GM12875 (cell line): ENCODE results near the gene CHRNA5.

Experiments used
- H3K4me3 ChIP-seq: one replicate; pipeline ENCODE4 v1.5.1; 2011; ENCODE audit warnings: low read depth, low read length, control low read depth
- TF ChIP-seq, protein P1 (sequence below): IDR thresholded peaks from 2 replicates; pipeline ENCODE4 v1.5.1; 2011; ENCODE audit warnings: low read depth, mild to moderate bottlenecking, control low read depth, inconsistent platforms, low read length, moderate library complexity, borderline replicate concordance; ENCODE audit not compliant: insufficient read depth

Gene CHRNA5

GRCh38 chr15:78620021-78620526 lies 54.8 kb downstream of the CHRNA5 start:
- H3K4me3 ChIP-seq, result no peak overlapping the region
- TF ChIP-seq, protein P1, sequence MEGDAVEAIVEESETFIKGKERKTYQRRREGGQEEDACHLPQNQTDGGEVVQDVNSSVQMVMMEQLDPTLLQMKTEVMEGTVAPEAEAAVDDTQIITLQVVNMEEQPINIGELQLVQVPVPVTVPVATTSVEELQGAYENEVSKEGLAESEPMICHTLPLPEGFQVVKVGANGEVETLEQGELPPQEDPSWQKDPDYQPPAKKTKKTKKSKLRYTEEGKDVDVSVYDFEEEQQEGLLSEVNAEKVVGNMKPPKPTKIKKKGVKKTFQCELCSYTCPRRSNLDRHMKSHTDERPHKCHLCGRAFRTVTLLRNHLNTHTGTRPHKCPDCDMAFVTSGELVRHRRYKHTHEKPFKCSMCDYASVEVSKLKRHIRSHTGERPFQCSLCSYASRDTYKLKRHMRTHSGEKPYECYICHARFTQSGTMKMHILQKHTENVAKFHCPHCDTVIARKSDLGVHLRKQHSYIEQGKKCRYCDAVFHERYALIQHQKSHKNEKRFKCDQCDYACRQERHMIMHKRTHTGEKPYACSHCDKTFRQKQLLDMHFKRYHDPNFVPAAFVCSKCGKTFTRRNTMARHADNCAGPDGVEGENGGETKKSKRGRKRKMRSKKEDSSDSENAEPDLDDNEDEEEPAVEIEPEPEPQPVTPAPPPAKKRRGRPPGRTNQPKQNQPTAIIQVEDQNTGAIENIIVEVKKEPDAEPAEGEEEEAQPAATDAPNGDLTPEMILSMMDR, result no peak

DNA sequence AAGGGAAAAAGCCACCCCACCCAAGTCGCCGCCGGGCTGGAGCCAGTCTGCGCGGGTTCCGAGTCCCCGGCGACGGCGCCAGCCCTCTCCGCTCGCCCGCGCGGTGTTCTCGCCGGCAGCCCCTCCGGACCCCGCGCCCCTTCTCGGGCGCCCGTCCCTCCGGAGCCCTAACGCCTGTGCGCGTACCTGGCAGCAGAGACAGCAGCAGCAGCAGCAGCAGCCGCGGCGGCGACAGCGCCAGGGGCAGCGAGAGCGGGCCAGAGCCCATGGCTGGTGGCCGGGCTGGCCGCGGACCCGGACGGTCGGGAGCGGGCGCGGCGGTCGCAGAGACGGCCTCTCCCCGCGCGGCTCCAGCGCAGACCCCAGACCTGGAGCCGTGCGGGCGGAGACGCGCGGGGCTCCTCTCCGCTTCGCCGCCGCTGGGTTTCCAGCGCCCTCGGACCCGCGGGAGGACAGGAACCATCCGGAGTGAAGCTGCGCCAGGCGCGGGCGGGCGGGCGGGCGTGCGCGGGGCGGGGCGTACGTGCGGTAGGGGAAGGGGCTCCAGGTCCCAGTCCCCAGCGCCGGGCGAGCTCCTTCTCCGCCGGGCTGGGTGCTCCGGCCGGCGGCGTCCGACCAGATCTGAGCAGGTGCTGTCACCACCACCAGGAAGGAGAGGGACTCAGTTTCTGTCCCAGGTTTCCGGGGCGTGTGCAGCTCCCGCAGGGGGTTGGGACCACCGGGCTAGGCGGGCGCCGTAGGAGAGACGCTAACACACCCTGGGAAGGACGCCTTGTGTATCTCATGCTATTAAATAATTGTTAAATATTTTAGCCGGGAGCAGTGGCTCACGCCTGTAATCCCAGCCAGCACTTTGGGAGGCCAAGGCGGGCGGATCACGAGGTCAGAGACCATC lies 55.5 kb downstream of the CHRNA5 start, which contains the start of gene CHRNA3:
TSS of gene CHRNA3 (minus strand) at position 470 of the 895 bp plus-strand sequence. CDS start at position 268, 202 bp downstream.
- TF ChIP-seq, protein P1, result no peak
- no peak within 1 kb of the TSS for H3K4me3 ChIP-seq

- H3K4me3 ChIP-seq, result no peak overlapping the region
- TF ChIP-seq, protein P1, result no peak
Observed at GRCh38 chr15:78621810-78622402, 56.6 kb downstream of the CHRNA5 start.

DNA sequence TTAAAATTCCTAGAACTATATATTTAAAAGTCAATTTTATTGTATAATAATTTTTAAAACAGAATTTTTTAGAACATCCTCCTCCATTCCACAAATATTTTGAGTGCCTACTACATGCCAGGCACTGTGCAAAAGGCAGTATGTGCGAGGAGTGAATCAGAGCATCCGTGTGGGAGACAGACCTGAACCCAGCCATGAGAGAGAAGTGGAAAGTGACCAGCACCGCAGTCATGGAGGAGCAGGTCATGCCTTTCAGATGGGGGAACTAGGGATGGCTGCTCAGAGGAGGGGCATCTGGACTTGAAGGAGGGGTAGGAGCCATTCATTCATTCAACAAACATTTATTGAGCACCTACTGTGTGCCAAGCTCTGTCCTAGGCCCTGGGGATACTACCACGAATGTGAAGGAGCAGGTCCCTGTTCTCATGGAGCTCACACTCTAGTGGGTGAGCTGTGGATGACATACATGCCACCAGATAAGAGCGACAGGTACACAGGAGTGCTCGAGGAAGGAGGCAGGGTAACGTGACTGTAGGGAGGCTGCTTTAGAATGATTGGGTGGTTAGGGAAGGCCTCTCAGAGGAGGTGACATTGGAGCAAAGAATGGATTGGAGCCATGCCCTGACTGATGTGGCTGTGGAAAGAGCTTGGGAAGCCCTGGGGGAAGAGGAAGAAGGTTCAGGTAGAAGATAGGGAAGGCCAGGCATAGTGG lies 58.6 kb downstream of the CHRNA5 start:
- H3K4me3 ChIP-seq, result no peak overlapping the region
- TF ChIP-seq, protein P1, result no peak

GRCh38 chr15:78624651-78625590 lies 59.6 kb downstream of the CHRNA5 start:
- no peak overlapping the region for H3K4me3 ChIP-seq
- TF ChIP-seq, protein P1, result no peak
